G401 (cell line): ENCODE data around the gene BCAR1. TPM values are rescaled to one million over a fixed set of nuclear protein-coding genes. Genes with fewer than 3 reads are reported as not detected.

Experiments used
- DNase-seq: peaks from one replicate; pipeline ENCODE4 v3.0.0-alpha.2; 2015; ENCODE audit warnings: low spot score
- in situ Hi-C: cut with HindIII; loops from 2 replicates; pipeline ENCODE4 v1.10.0; 2016; ENCODE audit warnings: low sequenced_read_pairs, mixed read lengths
- total RNA-seq: library from RNA; depleted of rRNA; stranded (reverse); fragments of >200 nt; shearing (Covaris generic); gene quantifications from 2 replicates; pipeline ENCODE4 v1.2.3, GENCODE V29; 2014; rRNA removed

The BCAR1 gene
- total RNA-seq, 1 experiment from 2014 or later, result 124 TPM

DNA sequence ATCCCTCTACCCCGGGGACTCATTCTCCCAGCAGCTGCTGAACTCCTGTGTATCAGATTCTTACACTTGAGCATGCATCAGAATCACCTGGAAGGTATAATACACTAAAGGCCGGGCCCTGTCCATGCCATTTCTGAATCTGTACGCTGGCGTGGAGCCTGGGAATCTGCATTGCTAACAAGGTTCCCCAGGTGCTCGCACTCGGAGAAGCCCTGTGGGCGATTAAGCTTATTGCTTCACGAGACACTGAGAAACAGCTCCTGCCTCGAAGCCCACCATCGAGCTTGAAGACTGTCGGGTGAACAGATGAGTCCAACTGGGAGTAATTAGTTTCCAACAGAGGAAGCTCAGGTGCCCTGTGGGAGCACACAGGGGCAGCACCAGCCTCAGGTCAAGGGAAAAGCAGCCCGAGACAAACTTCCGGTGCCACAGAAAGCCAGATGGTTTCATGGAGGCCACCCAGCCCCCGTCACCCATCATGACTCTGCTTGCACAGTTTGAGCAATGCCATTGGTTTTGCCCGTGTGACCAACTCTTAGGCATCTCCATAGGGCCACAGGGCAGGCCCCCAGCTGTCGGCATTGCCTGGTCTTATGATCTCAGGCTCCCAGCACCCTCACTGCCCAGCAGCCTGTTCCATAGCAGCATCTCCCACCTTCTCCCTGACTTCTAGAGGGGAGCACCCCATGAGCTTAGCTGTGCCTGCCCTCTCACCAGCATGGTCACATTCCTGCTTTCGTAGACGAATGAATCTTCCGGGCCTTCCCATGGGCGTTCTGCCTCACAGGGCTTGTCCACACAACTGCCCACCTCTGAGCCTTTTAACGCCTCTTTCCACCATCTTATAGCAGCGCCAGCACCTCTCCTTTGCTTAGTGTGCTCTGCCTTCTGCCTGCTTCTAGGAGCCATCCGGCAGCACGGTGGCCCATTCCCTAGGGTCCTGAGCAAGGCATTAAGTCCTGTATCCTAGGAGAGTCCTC, 55.3 kb downstream of the BCAR1 start:
- in situ Hi-C loops, result no loop called here
- DNase-seq, result no peak

DNA sequence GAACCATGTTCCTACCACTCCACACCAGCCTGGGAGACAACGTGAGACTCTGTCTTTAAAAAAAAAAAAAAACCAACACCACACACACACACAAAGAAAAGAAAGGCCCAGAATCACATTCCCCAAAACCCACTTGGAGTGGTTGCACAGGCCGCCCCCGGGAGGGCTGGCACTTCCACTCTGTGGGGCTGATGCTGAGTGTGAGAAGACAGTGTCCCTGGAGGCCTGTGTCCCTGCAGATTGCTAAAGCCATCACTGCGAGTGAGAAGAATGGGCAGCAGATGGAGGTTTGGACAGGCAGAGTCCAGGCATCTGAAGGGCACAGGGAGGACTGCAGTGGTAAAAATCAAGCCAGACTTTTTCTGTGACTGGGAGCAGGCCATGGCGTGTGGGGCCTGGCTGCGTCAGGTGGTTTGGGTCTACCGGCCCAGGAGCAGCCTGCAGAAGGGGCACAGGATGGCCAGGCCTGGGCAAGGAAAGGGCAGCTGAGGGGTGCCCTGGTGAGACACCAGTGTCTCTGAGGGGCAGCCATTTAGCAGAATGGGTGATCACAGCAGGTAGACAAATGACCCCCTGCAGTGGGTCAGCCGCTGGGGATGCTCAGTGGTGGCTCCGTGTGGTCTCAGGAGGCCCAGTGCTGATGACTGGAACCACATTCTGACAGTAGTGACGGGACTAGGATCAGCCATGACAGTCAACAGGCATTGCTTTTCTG, 57.5 kb downstream of the BCAR1 start:
- in situ Hi-C loops, result no loop called here
- no peak for DNase-seq

- no peak for DNase-seq
- in situ Hi-C loops, result no loop called here
These were observed 58.2 kb downstream of the BCAR1 start for GRCh38 chr16:75193265-75193650.

DNA sequence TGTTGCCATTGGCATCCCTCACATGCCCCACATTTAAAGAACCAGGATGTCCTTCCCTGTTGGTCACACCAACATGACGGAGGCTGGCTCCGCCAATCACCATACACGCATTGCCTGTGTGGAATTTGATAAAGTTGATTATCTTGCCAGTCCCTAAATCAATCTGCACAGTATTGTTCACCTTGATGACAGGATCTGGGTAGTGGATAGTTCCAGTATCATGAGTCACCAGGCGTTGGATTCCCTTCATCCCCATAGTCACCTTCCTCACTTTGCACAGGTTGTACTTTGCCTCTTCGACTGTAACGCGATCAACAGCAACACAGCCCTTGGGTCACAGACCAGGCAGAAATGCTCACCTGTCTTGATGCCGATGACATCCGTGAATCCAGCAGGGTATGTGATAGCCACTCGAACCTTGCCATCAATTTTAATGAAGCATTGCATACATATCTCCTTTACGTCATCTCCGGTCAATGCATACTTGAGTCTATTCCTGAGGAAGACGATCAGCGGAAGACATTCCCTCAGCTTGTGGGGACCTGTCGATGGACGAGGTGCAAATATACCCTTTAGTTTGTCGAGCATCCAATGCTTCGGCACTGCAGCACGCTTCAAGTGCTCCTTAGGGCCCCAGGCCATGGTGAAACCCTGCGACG, 58.7 kb downstream of the BCAR1 start:
- in situ Hi-C loops, result no loop called here

GRCh38 chr16:75189638-75190245, 61.7 kb downstream of the BCAR1 start:
- in situ Hi-C loops, result no loop called here
- no peak for DNase-seq

More for the DNA sequence above, 58.7 kb downstream of the BCAR1 start:
- no peak for DNase-seq

GRCh38 chr16:75188832-75189477, 62.5 kb downstream of the BCAR1 start:
- DNase-seq, result no peak
- in situ Hi-C loops, result no loop called here

DNA sequence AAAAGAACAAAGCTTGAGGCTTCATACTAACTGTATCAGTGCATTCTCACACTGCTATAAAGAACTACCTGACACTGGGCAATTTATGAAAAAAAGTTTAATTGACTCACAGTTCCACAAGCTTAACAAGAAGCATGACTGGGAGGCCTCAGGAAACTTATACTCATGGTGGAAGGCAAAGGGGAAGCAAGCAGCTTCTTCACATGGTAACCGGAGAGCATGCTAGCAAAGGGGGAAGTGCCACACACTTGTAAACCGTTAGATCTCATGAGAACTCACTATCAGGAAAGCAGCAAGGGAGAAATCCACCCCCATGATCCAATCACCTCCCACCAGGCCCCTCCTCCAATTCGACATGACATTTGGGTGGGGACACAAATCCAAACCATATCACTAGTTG, 69.8 kb downstream of the BCAR1 start:
- in situ Hi-C loops, result no loop called here
- DNase-seq, result no peak

- no peak for DNase-seq
- in situ Hi-C loops, result no loop called here
These were observed 72.2 kb downstream of the BCAR1 start for GRCh38 chr16:75179208-75179607.

Other genes with a start within 250 kb of the BCAR1 start
- 1.9 and 3.0 TPM in 2 replicates for gene LDHD, start 134.8 kb downstream of the BCAR1 start, total RNA-seq
- gene ZFP1, start 103.1 kb downstream of the BCAR1 start, total RNA-seq, result 9.1 and 17.0 TPM in 2 replicates
- gene CTRB2, start 44.5 kb downstream of the BCAR1 start, total RNA-seq, result not detected in 2 replicates
- not detected in 2 replicates for gene CTRB1, start 32.6 kb downstream of the BCAR1 start, total RNA-seq
- 58.3 and 63.1 TPM in 2 replicates for gene CFDP1, start 181.9 kb upstream of the BCAR1 start, total RNA-seq
- gene TMEM170A, start 213.1 kb upstream of the BCAR1 start, total RNA-seq, result 33.0 and 47.7 TPM in 2 replicates
- gene CHST6, start 243.8 kb upstream of the BCAR1 start, total RNA-seq, result 0.31 TPM in 1 of 2 replicates, not detected in the other